RWPE2 (cell line): ENCODE data around the gene ADAMTSL1.

Experiments used
- ATAC-seq: fragments of 200-7000 bp; cut with Tn5 transposase; 3 replicates; pipeline ENCODE4 v1.9.1; 2021; ENCODE audit warnings: low read depth
- DNase-seq: peaks from one replicate; pipeline ENCODE4 v3.0.0-alpha.2; 2020; ENCODE audit warnings: low spot score
- H3K27ac ChIP-seq: fragments of 450-650 bp; 2 replicates; pipeline ENCODE4 v1.5.1; 2017; ENCODE audit warnings: mild to moderate bottlenecking; ENCODE audit not compliant: poor library complexity, severe bottlenecking
- H3K27me3 ChIP-seq: fragments of 250-450 bp; sonication (Bioruptor Pico); 2 replicates; pipeline ENCODE4 v1.5.1; 2021; ENCODE audit warnings: mild to moderate bottlenecking, moderate library complexity; ENCODE audit not compliant: insufficient read depth, poor library complexity, severe bottlenecking
- H3K36me3 ChIP-seq: fragments of 250-450 bp; sonication (Bioruptor Pico); 2 replicates; pipeline ENCODE4 v1.5.1; 2020; ENCODE audit warnings: low read depth, mild to moderate bottlenecking, moderate library complexity
- H3K4me1 ChIP-seq: fragments of 250-450 bp; sonication (Bioruptor Pico); 2 replicates; pipeline ENCODE4 v1.5.1; 2021; ENCODE audit warnings: mild to moderate bottlenecking, moderate library complexity; ENCODE audit not compliant: insufficient read depth, poor library complexity, severe bottlenecking
- H3K4me3 ChIP-seq: fragments of 250-450 bp; sonication (Bioruptor Pico); 2 replicates; pipeline ENCODE4 v1.5.1; 2021; ENCODE audit warnings: mild to moderate bottlenecking, moderate library complexity; ENCODE audit not compliant: severe bottlenecking
- H3K9me3 ChIP-seq: fragments of 250-450 bp; sonication (Bioruptor Pico); 2 replicates; pipeline ENCODE4 v1.5.1; 2021; ENCODE audit warnings: mild to moderate bottlenecking, moderate library complexity; ENCODE audit not compliant: severe bottlenecking
- TF ChIP-seq, protein P1 (sequence below): fragments of 450-650 bp; IDR thresholded peaks from one replicate; pipeline ENCODE4 v1.5.1; 2017; ENCODE audit warnings: mild to moderate bottlenecking, moderate library complexity; ENCODE audit not compliant: poor library complexity, severe bottlenecking

The ADAMTSL1 gene

DNA sequence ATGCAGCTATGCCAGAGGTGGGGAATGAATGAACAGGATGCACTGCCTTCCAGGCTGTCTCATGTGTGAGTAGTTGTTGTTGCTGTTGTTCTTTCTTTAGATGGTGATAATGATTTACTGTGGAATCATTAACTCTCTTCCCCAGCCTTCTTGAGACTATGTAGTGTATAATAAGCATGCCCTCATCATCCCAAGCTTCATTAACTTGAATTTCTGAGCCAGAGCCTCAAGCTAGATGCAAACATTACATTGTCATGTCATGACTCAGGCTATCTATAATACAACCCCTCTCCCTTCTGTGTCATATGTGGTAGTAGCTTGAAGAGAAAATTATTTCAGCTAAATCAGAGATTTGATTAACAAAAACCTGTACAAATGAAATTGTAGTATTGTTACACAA lies 10.0 kb upstream of the ADAMTSL1 start:
- no peak overlapping the region for H3K4me3 ChIP-seq
- no peak overlapping the region for H3K27ac ChIP-seq
- no peaks in the 10 kb centered on the region for H3K9me3 ChIP-seq
- H3K36me3 ChIP-seq: no peaks in the 10 kb centered on the region
- no peaks in the 10 kb centered on the region for H3K27me3 ChIP-seq
- no peak for DNase-seq
- peaks cover 33% of the 10 kb centered on the region for H3K4me1 ChIP-seq
- TF ChIP-seq, protein P1, sequence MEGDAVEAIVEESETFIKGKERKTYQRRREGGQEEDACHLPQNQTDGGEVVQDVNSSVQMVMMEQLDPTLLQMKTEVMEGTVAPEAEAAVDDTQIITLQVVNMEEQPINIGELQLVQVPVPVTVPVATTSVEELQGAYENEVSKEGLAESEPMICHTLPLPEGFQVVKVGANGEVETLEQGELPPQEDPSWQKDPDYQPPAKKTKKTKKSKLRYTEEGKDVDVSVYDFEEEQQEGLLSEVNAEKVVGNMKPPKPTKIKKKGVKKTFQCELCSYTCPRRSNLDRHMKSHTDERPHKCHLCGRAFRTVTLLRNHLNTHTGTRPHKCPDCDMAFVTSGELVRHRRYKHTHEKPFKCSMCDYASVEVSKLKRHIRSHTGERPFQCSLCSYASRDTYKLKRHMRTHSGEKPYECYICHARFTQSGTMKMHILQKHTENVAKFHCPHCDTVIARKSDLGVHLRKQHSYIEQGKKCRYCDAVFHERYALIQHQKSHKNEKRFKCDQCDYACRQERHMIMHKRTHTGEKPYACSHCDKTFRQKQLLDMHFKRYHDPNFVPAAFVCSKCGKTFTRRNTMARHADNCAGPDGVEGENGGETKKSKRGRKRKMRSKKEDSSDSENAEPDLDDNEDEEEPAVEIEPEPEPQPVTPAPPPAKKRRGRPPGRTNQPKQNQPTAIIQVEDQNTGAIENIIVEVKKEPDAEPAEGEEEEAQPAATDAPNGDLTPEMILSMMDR: no peak
- ATAC-seq: peak; percentile 72

DNA sequence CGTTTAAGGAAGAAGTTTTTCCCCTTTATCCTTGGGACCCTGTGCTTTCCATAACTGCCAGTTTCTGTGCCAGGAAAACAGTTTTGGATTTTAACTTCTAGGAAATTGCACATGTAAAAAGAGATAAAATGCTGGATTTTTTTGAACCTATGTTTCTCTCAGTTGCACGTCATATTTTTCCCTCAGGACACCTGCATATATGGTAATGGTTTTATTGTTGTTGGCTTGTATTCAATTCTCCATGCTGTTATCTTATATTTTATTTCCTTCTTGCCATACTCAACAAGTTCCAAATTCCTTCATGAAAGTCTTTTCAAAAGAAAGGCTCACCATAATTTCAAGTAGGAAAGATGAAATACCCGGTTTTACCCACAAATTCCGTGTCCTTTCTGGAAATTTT lies 7.9 kb upstream of the ADAMTSL1 start:
- TF ChIP-seq, protein P1: no peak
- no peaks in the 10 kb centered on the region for H3K27me3 ChIP-seq
- peaks cover 15% of the 10 kb centered on the region for H3K4me1 ChIP-seq
- no peak overlapping the region for H3K27ac ChIP-seq
- no peak overlapping the region for H3K4me3 ChIP-seq
- no peak for ATAC-seq
- no peaks in the 10 kb centered on the region for H3K9me3 ChIP-seq
- H3K36me3 ChIP-seq: no peaks in the 10 kb centered on the region
- DNase-seq: no peak

DNA sequence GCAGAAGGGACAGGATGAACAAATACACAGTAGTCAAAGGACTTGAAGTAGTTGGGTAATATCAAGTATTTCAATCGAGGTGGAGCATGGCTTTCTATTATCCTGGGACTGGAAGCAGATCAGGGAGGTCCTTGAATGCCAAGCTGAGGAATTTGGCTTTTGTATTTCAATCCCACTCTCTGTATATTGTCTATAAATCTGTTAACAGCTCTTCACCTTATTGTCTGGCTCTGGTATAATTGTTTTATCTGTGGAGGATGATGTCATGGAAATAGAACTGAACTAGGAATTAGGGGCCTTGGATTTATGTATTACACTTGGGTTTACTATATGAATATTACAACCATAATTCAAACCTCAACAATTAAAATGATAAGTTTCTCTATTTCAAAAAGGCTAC lies 6.3 kb upstream of the ADAMTSL1 start:
- DNase-seq (no peak), ATAC-seq (no peak)
- Histone ChIP-seq H3K27ac (no peak overlapping the region), H3K4me1 (peaks cover 9% of the 10 kb centered on the region), H3K4me3 (no peak overlapping the region), H3K36me3 (no peaks in the 10 kb centered on the region), H3K9me3 (no peaks in the 10 kb centered on the region), H3K27me3 (no peaks in the 10 kb centered on the region)
- TF ChIP-seq, protein P1: no peak

DNA sequence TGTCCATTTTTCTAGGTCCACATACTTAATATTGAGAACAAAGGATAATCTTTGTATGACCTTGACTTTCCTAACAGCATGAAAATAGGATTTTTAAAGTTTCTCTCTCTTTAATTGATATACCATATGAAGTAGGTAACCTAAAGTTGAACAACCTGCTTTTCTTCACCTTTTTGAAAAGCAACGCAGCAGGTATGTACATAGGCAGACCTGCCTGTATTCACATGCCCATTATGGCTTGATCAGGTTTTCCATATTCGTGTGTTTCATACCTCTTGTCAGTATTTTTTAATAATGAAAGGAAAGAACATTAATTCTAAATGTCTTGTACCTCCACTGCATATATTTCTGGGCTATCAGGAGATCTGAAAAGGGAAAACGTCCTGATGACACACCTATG lies 1.5 kb upstream of the ADAMTSL1 start:
- no peaks in the 10 kb centered on the region for H3K36me3 ChIP-seq
- DNase-seq (no peak), ATAC-seq (no peak)
- no peaks in the 10 kb centered on the region for H3K9me3 ChIP-seq
- H3K4me1 ChIP-seq: no peaks in the 10 kb centered on the region
- TF ChIP-seq, protein P1: no peak
- no peak overlapping the region for H3K27ac ChIP-seq
- no peak overlapping the region for H3K4me3 ChIP-seq
- H3K27me3 ChIP-seq: no peaks in the 10 kb centered on the region

DNA sequence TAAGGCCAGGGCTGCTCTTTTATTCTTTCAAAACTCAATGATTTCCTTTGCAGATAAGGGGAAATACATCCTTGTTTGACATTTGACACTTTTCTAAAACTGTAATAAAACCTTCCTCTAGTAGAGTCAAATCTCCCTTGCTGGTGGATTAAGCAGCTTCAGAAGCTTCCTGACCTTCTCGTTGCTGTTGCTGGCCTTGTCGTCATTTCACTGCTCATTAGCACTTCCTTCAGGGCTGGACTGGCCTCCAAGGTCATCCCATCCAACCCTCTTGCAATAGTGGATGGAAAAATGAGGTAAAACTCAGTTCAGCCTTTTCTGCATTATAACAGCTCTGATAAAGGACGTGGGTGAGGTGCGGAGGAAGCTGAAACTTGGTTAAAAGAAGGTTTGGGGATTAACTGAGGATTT lies 1.1 kb upstream of the ADAMTSL1 start:
- DNase-seq: no peak
- no peak overlapping the region for H3K27ac ChIP-seq
- ATAC-seq: no peak
- H3K4me1 ChIP-seq: no peaks in the 10 kb centered on the region
- no peaks in the 10 kb centered on the region for H3K36me3 ChIP-seq
- H3K4me3 ChIP-seq: no peak overlapping the region
- TF ChIP-seq, protein P1: no peak
- no peaks in the 10 kb centered on the region for H3K9me3 ChIP-seq
- no peaks in the 10 kb centered on the region for H3K27me3 ChIP-seq
